GM19193 (cell line): ENCODE results near the gene SLC39A11.

Experiments used
- POLR2A ChIP-seq: IDR thresholded peaks from 4 replicates; pipeline ENCODE4 v1.6.1; 2011; ENCODE audit not compliant: insufficient read depth, insufficient read length; ENCODE audit errors: extremely low read depth

Gene SLC39A11

DNA sequence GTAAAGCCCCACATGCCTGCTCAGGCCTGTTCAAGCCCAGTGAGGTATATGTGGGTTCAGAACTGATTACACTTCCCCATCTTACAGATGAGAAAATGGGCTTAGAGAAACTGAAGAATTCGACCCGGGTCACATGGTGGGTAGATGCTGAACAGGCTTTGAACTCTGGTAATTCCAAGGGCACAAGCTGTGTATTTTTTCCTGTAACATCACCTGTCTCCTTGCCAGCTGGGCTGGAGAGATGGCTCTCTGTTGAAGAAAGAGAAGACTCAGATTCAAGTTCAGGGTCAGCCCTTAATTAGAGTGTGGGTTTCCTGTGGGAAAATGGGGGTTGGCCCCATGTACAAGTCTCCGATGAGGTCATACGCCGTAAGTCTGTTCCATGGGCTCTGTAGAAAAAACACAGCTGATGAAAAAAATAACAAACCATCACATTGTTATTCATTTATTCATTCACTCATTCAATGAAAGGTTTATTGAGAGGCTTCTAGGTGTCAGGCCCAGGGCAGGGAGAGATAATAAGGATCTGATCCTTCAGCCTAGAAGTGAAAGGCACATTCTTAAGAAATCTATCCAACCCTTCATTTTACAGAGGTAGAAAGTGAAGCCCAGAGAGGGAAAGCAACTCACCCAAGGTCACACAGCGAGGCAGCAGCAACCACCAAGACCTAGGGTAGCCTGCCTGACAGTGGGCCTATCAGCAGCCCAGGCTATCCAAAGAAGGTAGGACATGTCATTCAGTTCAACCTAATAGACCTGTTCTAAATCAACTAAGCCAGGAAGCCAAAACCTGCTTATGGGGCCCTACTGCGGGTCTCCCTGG is 488.9 kb downstream of the SLC39A11 start:
- no peak for TF ChIP-seq POLR2A

DNA sequence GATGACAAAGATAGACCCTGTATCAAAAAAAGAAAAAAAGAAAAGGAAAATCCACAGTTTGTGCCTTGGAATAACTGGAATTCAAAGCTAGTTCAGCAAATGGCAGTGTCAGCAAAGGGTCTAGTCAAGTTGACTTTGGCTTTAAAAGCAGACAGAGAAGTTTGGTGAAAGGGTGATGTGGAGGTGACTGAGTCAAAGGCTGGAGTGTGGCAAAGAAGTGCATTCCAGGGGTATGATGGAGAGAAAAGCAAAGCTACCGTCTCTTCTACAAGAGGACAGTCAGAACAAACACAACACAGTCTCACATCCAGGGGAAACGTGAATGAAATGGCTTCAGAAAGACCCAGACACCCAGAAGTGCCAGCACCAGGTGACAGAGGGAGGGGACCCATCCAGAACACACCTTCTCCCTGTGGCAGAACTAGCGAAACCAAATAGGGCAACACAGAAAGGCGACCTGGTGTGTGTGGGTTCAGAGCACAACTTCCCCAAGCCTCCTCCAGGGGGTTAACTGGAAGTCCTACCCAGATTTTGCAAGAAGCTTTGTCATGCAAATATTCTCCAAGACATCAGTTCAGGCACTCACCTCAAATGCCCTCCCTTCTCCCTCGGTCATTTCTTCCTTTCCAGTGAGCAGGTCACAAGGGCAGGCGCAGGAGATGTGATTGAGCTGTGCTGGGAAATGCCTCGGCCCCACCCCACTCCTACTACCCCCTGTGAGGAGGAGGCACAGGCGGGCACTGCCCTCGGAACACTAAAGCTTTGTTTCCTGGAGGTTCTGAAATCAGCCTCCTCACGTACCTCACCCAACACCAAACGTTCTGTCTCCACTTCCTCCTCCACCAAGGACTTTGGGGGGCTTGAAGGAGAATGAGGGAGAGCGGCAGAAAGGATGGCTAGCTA is 489.7 kb downstream of the SLC39A11 start:
- TF ChIP-seq POLR2A: no peak

DNA sequence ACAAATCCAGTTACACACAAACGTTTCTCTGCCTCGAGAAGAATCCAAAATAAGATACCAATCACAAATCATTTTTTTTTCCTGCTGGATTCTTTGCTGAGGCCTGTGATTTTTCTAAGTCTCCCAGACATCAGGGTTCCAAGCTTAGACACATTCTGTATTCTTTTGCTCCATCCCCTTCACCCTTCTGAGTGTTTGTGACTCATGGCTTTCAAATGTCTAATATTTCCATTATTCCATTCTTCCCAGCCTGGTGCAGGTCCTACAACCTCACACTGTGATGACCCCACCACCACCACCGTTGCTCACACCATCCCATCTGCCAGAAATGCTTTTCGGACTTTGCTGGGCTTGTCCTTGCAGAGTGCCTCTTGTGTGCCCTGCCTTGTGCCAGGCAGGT is 491.6 kb downstream of the SLC39A11 start:
- no peak for TF ChIP-seq POLR2A

DNA sequence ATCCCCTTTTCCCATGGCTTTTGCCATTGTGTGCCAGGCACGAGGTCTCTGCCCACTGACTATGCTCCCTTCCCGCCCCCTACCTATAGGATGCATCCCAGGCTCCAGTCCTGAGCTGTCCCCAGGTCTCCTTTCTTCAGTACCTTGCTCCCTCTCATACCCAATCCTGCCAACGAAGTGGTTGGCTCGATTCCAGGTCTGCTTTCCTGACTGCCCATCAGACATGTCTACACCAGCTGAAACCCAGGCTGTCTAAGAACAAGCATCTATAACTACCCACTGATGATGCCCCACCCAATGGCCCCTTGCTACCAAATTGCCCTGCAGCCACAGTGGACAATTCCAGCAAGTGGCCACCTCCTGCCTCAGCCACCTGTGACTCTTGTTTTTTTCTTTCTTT is 492.6 kb downstream of the SLC39A11 start:
- no peak for TF ChIP-seq POLR2A

DNA sequence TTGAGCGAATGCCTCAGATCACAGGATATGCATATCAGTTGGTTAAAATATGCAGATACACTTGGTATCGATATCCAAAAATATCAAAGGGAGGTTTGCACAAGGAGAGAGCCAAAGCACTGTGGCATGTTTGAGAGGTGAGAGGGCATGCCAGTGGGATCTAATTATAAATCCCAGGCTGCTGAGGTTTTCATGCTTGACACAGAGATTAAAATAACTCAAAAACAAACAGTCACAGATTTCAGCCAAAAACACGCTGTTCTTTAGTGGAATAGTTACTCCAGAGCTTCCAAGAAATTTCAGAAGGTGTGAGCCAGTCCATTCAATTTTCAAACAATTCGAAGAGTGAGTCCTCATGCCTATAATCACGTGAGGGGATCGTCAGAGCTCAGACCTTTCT is 493.8 kb downstream of the SLC39A11 start:
- TF ChIP-seq POLR2A: no peak

DNA sequence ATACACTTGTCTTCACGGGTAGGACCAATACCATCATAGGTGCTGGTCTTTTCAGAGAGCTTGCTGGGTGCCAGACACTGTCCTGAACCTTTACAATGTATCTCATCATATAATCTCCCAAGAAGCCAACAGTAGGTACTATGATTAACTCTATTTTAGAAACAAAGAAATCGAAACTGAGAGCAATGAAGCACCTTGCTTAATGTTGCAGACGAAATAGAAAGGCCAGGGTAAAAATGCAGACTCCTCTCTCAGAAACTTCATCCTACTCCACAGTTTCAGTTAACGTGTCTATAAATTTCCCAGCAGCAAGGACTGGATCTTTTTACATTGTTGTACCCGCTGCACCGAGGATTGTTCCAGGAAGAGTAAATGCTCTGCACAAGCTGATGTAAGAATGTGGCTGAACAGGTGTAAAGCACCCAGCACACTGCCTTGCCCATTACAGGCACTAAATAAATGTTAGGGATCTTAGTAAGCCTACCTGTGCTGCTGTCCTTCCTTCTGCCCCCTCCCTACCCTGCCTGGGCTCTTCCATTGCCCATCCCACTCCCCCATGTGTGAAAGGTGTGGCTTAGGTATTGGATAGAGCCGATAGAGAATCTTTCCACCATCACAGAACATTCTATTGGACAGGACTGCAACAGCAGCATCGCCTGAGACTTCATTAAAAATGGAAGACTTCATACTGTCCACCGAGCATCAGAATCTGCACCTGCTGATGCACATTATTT is 495.0 kb downstream of the SLC39A11 start:
- TF ChIP-seq POLR2A: no peak
